ENCODE results near the gene KLF9. TPM values are rescaled to one million over a fixed set of nuclear protein-coding genes. Genes with fewer than 3 reads are reported as not detected.

KLF9 gene
- total and polyA plus RNA-seq, 2 donors (not counting 1 experiment from before 2014, with no cell fraction given) = 12.1 to 36.4 TPM

DNA sequence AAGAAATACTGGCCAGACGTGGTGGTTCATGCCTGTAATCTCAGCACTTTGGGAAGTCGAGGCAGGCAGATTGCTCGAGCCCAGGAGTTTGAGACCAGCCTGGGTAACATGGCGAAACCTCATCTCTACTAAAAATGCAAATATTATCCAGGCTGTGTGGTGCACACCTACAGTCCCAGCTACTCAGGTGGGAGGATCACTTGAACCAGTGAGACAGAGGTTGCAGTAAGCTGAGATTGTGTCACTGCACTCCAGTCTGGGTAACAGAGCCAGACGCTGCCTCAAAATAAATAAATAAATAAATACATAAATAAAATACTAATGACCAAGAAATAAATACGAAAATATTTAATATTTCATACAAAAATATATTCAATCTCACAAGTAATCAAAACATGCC lies 18.8 kb downstream of the KLF9 start:
- ChIA-PET CTCF (no interaction called here), POLR2A (no interaction called here)
- WGBS (ENCODE audit: insufficient coverage) = 89% methylated on average over 3 of the region's 6 CpGs
- Histone ChIP-seq H3K27ac (ENCODE audit: low read length in 2 of 2) (no peak overlapping the region), H3K4me2 (replicated peaks; ENCODE audit: low read depth, low read length, poor library complexity, severe bottlenecking) (no peak overlapping the region), H3K4me3 (ENCODE audit: control extremely low read depth in 1 of 5, extremely low read depth in 1 of 5, insufficient read depth in 1 of 5, low read depth in 2 of 5, low read length in 4 of 5) (no peak overlapping the region), H3K27me3 (replicated peaks in 1 of 4; ENCODE audit: control extremely low read depth in 1 of 4, control insufficient read depth in 3 of 4, insufficient read depth in 4 of 4, low read length in 3 of 4) (no peaks in the 10 kb centered on the region), H3K4me1 (ENCODE audit: control insufficient read depth in 2 of 2, insufficient read depth in 2 of 2, low read length in 2 of 2) (peaks cover 40 to 42% of the 10 kb centered on the region in 2 donors), H3K36me3 (replicated peaks in 1 of 2; ENCODE audit: control extremely low read depth in 1 of 2, control insufficient read depth in 1 of 2, extremely low read depth in 1 of 2, insufficient read depth in 2 of 2, low read length in 1 of 2) (no peaks in the 10 kb centered on the region), H3K9me3 (ENCODE audit: control extremely low read depth in 1 of 3, control insufficient read depth in 2 of 3, insufficient read depth in 1 of 3, low read length in 2 of 3) (no peaks in the 10 kb centered on the region), H2AFZ (ENCODE audit: insufficient read depth, low read depth, low read length, poor library complexity, severe bottlenecking) (no peak overlapping the region), H3K9ac (ENCODE audit: low read length) (no peak overlapping the region), H3K79me2 (ENCODE audit: control insufficient read depth, insufficient read depth, low read length) (peaks cover 88% of the 10 kb centered on the region), H4K20me1 (ENCODE audit: control insufficient read depth, insufficient read depth, low read length, poor library complexity, severe bottlenecking) (peaks cover 41% of the 10 kb centered on the region)
- intact Hi-C loops (cut with micrococcal nuclease) = loop anchor here (5.0 kb wide), 1 partner anchor 43 kb away; no protein-coding TSS in a partner anchor
- Mint-ChIP-seq H3K4me3 (no peak overlapping the region), H3K27ac (no peak overlapping the region), H3K4me1 (peaks cover 64% of the 10 kb centered on the region), H3K27me3 (no peaks in the 10 kb centered on the region), H3K9me3 (ENCODE audit: insufficient read depth) (no peaks in the 10 kb centered on the region)
- no peak for DNase-seq
- TF ChIP-seq, protein P1, sequence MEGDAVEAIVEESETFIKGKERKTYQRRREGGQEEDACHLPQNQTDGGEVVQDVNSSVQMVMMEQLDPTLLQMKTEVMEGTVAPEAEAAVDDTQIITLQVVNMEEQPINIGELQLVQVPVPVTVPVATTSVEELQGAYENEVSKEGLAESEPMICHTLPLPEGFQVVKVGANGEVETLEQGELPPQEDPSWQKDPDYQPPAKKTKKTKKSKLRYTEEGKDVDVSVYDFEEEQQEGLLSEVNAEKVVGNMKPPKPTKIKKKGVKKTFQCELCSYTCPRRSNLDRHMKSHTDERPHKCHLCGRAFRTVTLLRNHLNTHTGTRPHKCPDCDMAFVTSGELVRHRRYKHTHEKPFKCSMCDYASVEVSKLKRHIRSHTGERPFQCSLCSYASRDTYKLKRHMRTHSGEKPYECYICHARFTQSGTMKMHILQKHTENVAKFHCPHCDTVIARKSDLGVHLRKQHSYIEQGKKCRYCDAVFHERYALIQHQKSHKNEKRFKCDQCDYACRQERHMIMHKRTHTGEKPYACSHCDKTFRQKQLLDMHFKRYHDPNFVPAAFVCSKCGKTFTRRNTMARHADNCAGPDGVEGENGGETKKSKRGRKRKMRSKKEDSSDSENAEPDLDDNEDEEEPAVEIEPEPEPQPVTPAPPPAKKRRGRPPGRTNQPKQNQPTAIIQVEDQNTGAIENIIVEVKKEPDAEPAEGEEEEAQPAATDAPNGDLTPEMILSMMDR (IDR thresholded peaks at IDR 0.05) = no peak
- no peak for TF ChIP-seq EZH2 (IDR thresholded peaks at IDR 0.05; ENCODE audit: borderline replicate concordance, insufficient read depth, low read depth, low read length, poor library complexity, severe bottlenecking)
- no peak for ATAC-seq (ENCODE audit: low read depth)

DNA sequence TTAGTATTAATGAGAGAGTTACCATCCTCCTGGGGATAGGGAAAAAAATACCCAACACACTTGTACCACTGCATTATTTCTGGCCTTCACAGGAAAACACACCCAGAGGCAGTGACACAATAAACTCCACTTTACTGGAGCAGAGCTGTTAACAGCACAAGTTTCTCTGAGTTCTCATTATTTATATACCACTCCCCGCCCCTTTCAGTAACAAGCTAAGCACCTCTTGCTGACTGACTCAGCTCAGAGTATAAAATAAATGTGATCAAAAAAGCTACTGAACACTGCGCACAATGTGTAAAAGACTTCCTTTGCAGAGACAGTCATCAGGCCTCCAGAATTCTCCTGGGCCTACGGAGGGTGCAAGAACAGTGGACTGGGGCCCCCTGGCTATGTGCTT lies 21.6 kb downstream of the KLF9 start:
- ChIA-PET CTCF (interaction anchor here (1.1 to 1.6 kb wide), 4 partner anchors 10 to 53 kb away, joined by 3 to 5 read pairs (median 4); no protein-coding TSS in a partner anchor), POLR2A (no interaction called here)
- Mint-ChIP-seq H3K4me3 (no peak overlapping the region), H3K4me1 (peaks cover 56% of the 10 kb centered on the region), H3K27ac (no peak overlapping the region), H3K27me3 (no peaks in the 10 kb centered on the region), H3K9me3 (ENCODE audit: insufficient read depth) (no peaks in the 10 kb centered on the region)
- Histone ChIP-seq H3K4me1 (ENCODE audit: control insufficient read depth in 2 of 2, insufficient read depth in 2 of 2, low read length in 2 of 2) (peaks cover 21 to 23% of the 10 kb centered on the region in 2 donors), H3K9ac (ENCODE audit: low read length) (no peak overlapping the region), H3K36me3 (replicated peaks in 1 of 2; ENCODE audit: control extremely low read depth in 1 of 2, control insufficient read depth in 1 of 2, extremely low read depth in 1 of 2, insufficient read depth in 2 of 2, low read length in 1 of 2) (no peaks in the 10 kb centered on the region), H3K9me3 (ENCODE audit: control extremely low read depth in 1 of 3, control insufficient read depth in 2 of 3, insufficient read depth in 1 of 3, low read length in 2 of 3) (no peaks in the 10 kb centered on the region), H3K4me2 (replicated peaks; ENCODE audit: low read depth, low read length, poor library complexity, severe bottlenecking) (no peak overlapping the region), H3K4me3 (ENCODE audit: control extremely low read depth in 1 of 5, extremely low read depth in 1 of 5, insufficient read depth in 1 of 5, low read depth in 2 of 5, low read length in 4 of 5) (no peak overlapping the region), H3K27ac (ENCODE audit: low read length in 2 of 2) (no peak overlapping the region), H2AFZ (ENCODE audit: insufficient read depth, low read depth, low read length, poor library complexity, severe bottlenecking) (no peak overlapping the region), H3K79me2 (ENCODE audit: control insufficient read depth, insufficient read depth, low read length) (peaks cover 96% of the 10 kb centered on the region), H3K27me3 (replicated peaks in 1 of 4; ENCODE audit: control extremely low read depth in 1 of 4, control insufficient read depth in 3 of 4, insufficient read depth in 4 of 4, low read length in 3 of 4) (no peaks in the 10 kb centered on the region), H4K20me1 (ENCODE audit: control insufficient read depth, insufficient read depth, low read length, poor library complexity, severe bottlenecking) (peaks cover 66% of the 10 kb centered on the region)
- DNase-seq (no peak), ATAC-seq (ENCODE audit: low read depth) (no peak)
- 86% methylated on average over 1 of the region's 3 CpGs for WGBS (ENCODE audit: insufficient coverage)
- intact Hi-C loops (cut with micrococcal nuclease) = no loop called here
- TF ChIP-seq, protein P1 (IDR thresholded peaks at IDR 0.05) = no peak
- no peak for TF ChIP-seq EZH2 (IDR thresholded peaks at IDR 0.05; ENCODE audit: borderline replicate concordance, insufficient read depth, low read depth, low read length, poor library complexity, severe bottlenecking)

Measured in B cell (primary cell).